Mucosa of stomach (tissue), 1 donor: Measurements from ENCODE around the gene CEP152.

Source experiments
- H3K27me3 ChIP-seq: one replicate; pipeline ENCODE4 v1.7.0; 2013; ENCODE audit warnings: mild to moderate bottlenecking, low read length; ENCODE audit not compliant: control insufficient read depth, insufficient read depth
- H3K36me3 ChIP-seq: one replicate; pipeline ENCODE4 v1.7.0; 2013; ENCODE audit warnings: low read length; ENCODE audit not compliant: control insufficient read depth, insufficient read depth
- H3K4me1 ChIP-seq: one replicate; pipeline ENCODE4 v1.7.0; 2013; ENCODE audit warnings: mild to moderate bottlenecking, low read length; ENCODE audit not compliant: control insufficient read depth, insufficient read depth
- H3K4me3 ChIP-seq: one replicate; pipeline ENCODE4 v1.7.0; 2013; ENCODE audit warnings: low read length
- H3K9ac ChIP-seq: one replicate; pipeline ENCODE4 v1.7.0; 2013; ENCODE audit warnings: mild to moderate bottlenecking, low read length, moderate library complexity
- H3K9me3 ChIP-seq: one replicate; pipeline ENCODE4 v1.7.0; 2013; ENCODE audit warnings: mild to moderate bottlenecking, low read length, moderate library complexity; ENCODE audit not compliant: control insufficient read depth
- donor health status: Pancreatic carcinoma.

The CEP152 gene

DNA sequence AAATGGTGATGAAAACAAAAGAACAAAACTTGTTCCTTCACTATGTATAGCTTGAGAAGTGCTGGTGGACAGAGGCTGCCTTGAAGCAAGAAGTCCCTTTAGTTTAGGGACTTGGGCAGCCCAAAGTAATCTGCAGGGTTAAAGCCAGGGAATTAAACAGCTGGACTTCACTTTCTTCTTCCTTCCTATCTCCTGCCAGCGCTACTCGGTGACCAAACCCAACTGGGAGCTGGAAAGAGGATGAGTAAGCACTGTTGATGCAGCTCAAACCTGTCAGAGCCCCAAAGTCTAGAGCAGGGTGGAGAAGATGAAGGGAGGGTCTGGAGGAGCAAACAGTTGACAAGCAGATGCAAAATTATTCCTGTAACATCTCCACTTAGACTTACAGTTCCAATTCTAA is 92.2 kb downstream of the CEP152 start:
- Histone ChIP-seq H3K9me3 (peaks cover 5% of the 10 kb centered on the region), H3K4me3 (no peak overlapping the region), H3K36me3 (no peaks in the 10 kb centered on the region), H3K9ac (no peak overlapping the region), H3K27me3 (no peaks in the 10 kb centered on the region), H3K4me1 (peaks cover 11% of the 10 kb centered on the region)

DNA sequence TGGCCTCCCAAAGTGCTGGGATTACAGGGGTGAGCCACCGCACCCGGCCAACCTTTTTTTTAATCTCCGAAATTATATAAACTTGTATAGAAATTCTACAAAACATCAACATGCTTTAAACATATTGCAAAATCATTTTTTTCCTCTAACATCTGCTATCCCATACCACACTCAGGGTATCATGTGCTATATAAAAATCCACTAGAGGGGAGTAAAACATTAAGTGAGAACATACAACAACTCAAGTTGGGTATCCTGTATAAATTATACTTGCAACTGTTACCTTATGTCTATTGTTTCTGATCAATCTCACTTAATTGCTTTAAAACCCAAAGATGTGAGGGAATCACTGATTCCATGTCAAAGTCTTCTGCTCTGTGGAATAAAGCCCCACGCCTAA is 93.4 kb downstream of the CEP152 start:
- no peaks in the 10 kb centered on the region for H3K36me3 ChIP-seq
- no peak overlapping the region for H3K9ac ChIP-seq
- no peak overlapping the region for H3K4me3 ChIP-seq
- peaks cover 11% of the 10 kb centered on the region for H3K4me1 ChIP-seq
- peaks cover 5% of the 10 kb centered on the region for H3K9me3 ChIP-seq
- H3K27me3 ChIP-seq = no peaks in the 10 kb centered on the region

DNA sequence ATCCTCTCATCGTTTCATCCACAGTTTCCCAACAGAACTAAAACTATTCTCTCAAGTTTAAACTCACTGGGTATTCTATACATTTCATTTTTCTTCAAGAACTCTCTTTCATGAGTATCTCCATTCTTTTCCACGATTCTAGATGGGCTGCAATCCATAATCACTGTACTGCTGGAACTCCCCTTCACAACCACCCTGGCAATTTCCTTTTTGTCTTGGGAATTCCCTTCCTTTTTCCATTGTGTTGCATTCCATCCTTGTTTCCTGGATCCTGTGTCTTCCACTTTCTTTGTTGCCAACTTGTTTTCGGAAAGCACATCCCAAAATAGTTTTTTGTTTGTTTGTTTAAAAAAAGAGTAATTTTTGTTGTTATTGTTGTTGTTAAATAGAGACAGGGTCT is 98.3 kb downstream of the CEP152 start:
- no peaks in the 10 kb centered on the region for H3K27me3 ChIP-seq
- H3K36me3 ChIP-seq = no peaks in the 10 kb centered on the region
- no peak overlapping the region for H3K9ac ChIP-seq

DNA sequence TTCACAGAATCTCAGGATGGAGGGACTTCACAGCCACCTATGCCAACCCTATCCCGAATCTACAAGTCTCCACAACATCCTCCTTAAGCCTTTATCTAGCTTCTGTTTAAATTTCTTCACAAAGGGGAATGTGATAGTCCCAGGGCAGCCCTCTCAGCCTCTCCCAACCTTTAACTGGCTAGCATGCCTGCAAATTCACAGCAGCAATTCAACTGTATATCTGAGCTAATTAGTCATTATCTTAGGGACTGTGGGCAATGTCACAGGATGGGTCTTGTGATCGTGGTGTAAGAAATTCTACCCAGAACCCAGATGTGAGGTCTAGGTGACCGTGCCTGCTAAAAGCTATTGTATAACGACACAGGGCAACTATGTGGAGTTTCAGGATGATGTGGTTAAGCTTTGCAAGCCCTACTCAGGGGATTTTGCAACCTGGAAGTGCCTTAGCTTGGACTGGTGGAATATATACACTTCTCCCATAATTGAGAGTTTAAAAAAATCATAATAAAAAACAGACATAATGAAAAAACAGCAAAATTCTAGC is 99.8 kb downstream of the CEP152 start:
- no peak overlapping the region for H3K4me3 ChIP-seq
- no peaks in the 10 kb centered on the region for H3K36me3 ChIP-seq
- no peaks in the 10 kb centered on the region for H3K4me1 ChIP-seq
- peaks cover under 1% of the 10 kb centered on the region for H3K9me3 ChIP-seq
- no peak overlapping the region for H3K9ac ChIP-seq
- no peaks in the 10 kb centered on the region for H3K27me3 ChIP-seq

More for the DNA sequence above, 98.3 kb downstream of the CEP152 start:
- H3K4me3 ChIP-seq = no peak overlapping the region
- no peaks in the 10 kb centered on the region for H3K4me1 ChIP-seq
- H3K9me3 ChIP-seq = peaks cover 5% of the 10 kb centered on the region

DNA sequence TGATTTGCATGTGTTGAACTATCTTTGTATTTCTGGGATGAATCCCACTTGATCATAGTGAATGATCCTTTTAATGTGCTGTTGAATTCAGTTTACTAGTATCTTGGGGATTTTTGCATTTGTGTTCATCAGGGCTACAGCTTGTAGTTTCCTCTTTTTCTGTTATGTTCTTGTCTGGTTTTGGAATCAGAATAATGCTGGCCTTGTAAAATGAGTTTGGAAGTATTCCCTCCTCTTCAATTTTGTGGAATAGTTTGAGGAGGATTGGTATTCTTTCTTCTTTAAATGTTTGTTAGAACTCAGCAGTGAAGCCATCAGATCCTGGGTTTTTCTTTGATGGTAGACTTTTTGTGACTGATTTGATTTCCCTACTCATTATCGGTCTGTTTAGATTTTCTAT is 102.2 kb downstream of the CEP152 start:
- Histone ChIP-seq H3K4me3 (no peak overlapping the region), H3K9ac (no peak overlapping the region)

DNA sequence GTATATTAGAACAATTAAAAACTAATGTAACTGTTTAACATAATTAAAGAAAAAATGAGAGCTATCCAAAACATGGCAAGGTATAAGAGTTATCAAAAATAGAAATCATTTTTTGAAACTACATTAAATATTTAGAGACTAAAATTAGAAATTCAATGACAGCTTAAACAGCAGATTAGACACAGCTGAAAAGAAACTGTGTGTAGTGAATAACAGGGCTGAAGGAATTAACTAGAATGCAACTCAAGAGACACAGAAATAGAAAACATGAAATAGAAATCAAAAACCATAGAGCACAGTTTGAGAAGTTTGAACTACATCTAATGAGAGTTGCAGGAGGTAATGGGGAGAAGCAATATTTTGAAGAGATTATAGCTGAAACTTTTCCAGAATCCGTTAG is 105.5 kb downstream of the CEP152 start:
- H3K36me3 ChIP-seq = no peaks in the 10 kb centered on the region
- H3K4me3 ChIP-seq = no peak overlapping the region
- no peak overlapping the region for H3K9ac ChIP-seq
- H3K27me3 ChIP-seq = no peaks in the 10 kb centered on the region
- no peaks in the 10 kb centered on the region for H3K4me1 ChIP-seq
- no peaks in the 10 kb centered on the region for H3K9me3 ChIP-seq

More for the DNA sequence above, 102.2 kb downstream of the CEP152 start:
- H3K36me3 ChIP-seq = no peaks in the 10 kb centered on the region
- H3K27me3 ChIP-seq = no peaks in the 10 kb centered on the region
- H3K4me1 ChIP-seq = no peaks in the 10 kb centered on the region
- no peaks in the 10 kb centered on the region for H3K9me3 ChIP-seq

DNA sequence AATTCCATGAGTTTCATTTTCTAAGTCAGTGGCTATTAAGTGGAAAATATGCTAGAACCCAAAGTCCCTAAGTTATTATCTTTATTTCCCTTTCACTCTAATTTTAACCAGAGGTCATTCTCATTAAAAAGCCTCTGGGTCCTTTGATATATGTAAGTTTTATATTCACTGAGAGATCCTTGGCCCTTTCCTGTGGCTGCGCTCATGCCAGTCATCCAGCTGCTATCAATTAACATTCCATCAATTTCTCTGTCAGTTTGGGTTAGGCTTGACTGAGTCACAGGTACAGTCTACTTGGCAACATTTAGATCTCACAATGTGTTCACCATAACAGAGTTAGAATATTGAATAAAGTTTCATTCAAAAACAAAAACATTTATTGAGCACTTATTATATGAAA is 107.3 kb downstream of the CEP152 start:
- H3K4me1 ChIP-seq = no peaks in the 10 kb centered on the region
- H3K27me3 ChIP-seq = no peaks in the 10 kb centered on the region
- no peaks in the 10 kb centered on the region for H3K36me3 ChIP-seq
- H3K4me3 ChIP-seq = no peak overlapping the region
- no peak overlapping the region for H3K9ac ChIP-seq
- no peaks in the 10 kb centered on the region for H3K9me3 ChIP-seq

DNA sequence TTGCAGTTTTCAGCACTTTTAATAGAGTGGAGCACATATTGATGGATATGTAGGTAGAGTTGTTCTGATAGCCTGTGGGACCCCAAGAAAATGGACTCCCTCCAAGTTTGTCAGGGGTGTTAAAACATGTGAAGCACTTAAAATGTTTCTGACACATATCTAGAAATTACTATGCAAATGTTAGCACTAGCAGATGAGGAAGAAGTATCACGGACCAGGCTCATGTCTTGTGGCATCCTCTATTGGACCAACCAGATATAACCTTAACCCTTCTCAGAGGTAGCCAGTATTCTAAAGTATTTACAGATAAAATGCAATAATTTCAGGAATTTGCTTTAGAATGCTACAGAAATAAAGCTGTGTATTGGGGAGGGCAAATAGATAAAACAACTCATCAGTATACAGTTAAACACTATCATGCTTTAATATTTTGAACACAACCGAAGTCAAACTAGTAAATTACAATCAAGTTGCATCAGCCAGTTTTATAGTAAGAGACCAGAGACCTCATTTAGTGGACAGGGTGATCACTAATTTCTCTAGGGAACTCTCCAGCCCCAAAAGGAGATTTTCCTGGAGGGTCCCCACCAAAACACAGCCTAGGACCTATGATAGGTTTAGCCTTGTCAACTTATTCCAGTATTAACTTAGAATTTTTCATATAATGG is 108.2 kb downstream of the CEP152 start:
- H3K4me1 ChIP-seq = no peaks in the 10 kb centered on the region
- no peak overlapping the region for H3K4me3 ChIP-seq
- no peaks in the 10 kb centered on the region for H3K9me3 ChIP-seq
- no peak overlapping the region for H3K9ac ChIP-seq
- no peaks in the 10 kb centered on the region for H3K27me3 ChIP-seq
- no peaks in the 10 kb centered on the region for H3K36me3 ChIP-seq

DNA sequence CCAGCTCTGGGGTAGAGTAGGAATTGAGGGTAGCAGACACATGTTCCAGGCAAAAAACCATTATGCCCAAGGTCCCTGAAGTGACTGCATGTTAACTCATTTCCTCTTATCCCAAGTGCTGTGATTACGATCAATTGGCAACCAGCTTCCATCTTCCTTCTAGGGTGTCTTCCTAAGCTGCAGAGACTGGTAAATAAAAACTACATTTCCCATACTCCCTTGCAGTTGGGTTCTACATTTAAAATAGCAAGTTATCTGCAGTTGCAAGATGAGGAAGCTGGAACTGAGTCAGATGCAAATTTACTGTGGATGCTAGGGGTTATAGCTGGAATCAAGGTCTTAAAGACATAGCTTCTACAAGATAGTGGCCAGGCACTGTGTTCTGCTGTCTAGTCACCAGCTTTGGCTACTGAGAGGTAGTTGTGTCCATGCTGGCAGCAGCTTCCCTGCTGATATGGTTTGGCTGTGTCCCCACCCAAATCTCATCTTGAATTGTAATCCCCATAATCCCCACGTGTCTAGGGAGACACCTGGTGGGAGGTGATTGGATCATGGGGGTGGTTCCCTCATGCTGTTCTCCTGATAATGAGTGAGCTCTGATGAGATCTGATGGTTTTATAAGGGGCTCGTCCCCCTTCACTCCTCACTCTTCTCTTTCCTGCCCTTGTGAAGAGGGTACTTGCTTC is 114.1 kb downstream of the CEP152 start:
- H3K4me1 ChIP-seq = no peaks in the 10 kb centered on the region
- no peak overlapping the region for H3K4me3 ChIP-seq
- H3K9ac ChIP-seq = no peak overlapping the region

DNA sequence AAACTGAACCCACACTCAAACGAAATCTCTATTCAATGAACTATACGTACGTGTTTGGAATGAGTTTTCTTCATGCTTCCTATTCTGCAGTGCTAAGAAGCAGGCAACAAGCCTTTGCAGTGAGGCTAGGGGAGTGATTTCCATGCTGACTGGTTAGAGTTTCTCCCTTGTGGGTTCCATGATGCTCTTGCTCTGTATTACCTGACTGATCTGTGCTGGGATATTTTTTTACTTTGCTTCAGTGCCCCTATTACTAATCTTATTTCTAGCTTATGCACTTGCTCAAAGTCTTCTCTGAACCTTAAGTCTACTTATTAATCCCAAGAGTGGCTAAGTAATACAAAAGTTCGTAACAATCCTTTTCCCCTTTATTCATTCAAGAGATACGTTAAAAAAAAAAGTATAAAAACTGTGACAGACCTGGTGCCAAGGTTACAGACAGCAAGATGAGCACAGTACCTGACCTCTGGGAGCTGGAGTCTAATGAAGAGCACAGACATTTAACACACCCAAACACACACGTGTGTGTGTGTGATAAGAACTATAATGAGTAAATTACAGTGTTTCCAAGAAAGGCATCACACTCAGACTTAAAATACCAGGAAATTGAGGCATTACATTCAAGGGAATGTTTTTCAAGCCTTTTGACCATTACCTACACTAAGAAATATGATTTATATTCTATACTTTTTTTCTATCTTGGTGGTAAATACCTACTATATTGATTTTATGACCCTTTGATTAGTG is 114.9 kb downstream of the CEP152 start:
- H3K4me3 ChIP-seq = no peak overlapping the region

More for the DNA sequence above, 114.1 kb downstream of the CEP152 start:
- no peaks in the 10 kb centered on the region for H3K36me3 ChIP-seq
- no peaks in the 10 kb centered on the region for H3K9me3 ChIP-seq
- H3K27me3 ChIP-seq = no peaks in the 10 kb centered on the region

DNA sequence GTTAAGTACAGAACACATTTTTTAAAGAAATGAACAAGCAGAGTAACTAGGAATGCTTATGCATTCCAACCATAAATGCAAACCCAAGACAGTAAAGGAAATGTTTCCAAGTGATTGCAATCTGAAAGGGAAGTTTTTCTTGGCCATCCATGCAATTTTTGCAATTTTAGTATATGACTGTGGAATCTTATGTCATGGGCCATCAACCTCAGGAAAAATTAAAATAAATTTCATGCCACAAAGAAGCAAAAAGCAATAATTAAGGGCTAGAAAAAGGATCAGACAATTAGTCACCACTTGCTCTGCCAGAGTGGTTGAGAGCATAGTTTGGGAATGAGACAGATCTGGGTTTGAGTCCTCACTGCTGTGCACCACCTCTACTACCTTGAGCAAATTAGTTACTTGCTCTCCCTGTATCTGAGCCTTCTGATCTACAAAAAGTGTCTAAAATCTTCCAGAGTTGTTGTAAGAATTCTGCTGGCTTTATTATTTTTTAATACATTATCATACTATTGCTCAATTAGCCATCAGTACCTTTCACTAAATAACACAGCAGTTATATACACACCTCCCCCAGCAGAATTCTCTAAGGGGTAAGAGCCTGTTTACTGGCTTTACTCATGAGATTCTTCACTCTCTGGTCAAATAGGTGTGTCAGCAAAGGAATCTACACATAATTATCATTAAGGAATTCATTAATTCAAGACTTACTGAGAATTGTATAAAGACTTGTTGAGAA is 115.6 kb downstream of the CEP152 start:
- Histone ChIP-seq H3K4me3 (no peak overlapping the region), H3K9ac (no peak overlapping the region), H3K4me1 (no peaks in the 10 kb centered on the region), H3K27me3 (no peaks in the 10 kb centered on the region), H3K9me3 (no peaks in the 10 kb centered on the region), H3K36me3 (no peaks in the 10 kb centered on the region)

More for the DNA sequence above, 114.9 kb downstream of the CEP152 start:
- Histone ChIP-seq H3K4me1 (no peaks in the 10 kb centered on the region), H3K36me3 (no peaks in the 10 kb centered on the region), H3K9me3 (no peaks in the 10 kb centered on the region), H3K27me3 (no peaks in the 10 kb centered on the region), H3K9ac (no peak overlapping the region)
